Measurements from ENCODE around the gene PKP2. TPM values are rescaled to one million over a fixed set of nuclear protein-coding genes. Genes with fewer than 3 reads are reported as not detected.
A peak's percentile ranks its signal among the peaks of the same experiment; 100 is the strongest.
"Not testable (repeated sequence)": the region's sequence is repeated elsewhere in the genome, so short reads cannot be mapped to it uniquely, and the experiment has no call there.

PKP2 gene
- total RNA-seq, 2 experiments from 2014 or later: 0.13 to 0.23 TPM

DNA sequence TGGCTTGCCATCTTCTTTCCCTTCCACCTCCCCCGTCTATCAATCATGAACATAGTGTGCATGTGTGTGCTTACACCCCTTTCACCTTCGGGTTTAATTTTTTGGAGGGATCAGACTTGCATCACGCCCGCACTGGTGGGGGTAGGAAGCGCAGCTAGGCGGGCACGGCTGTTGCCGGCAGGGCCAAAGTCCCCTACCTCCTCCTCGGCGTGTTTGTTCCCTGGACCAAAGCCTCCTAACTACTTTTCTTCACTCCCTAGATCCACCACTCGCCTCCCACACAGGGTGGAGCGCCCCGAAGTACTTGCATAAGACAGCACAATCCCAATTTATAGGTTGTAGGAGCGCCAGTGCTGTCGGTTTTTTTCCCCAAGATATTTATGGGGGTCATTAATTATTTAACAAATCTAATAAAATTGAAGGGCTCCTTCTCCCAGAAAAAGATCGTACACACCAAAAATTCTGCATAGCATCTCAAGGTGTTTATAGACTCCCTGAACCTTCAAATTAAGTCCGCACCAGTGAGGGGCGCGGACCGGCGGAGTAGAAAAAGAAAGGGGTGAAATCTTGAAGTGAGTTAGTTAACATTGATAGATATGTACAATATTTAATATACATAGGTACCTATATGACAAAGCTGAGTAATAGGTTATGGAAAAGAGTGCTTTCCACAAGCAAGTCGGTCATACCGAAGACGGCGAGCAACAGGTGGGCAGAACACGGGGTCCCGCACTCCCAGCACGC is 717 bp downstream of the PKP2 start:
- intact Hi-C loops (cut with micrococcal nuclease): no loop called here
- H3K27me3 Mint-ChIP-seq: peaks cover 50% of the 10 kb centered on the region
- CTCF ChIA-PET: interaction anchor here (1.1 to 1.7 kb wide), 2 partner anchors 13 to 139 kb away, joined by 3 to 4 read pairs; no protein-coding TSS in a partner anchor
- peaks cover 11% of the 10 kb centered on the region for H3K4me1 Mint-ChIP-seq (ENCODE audit: low read depth)
- H3K36me3 Mint-ChIP-seq (ENCODE audit: low read depth): no peaks in the 10 kb centered on the region
- H3K4me3 Mint-ChIP-seq: peak overlapping the region; percentile 53
- POLR2A ChIA-PET: no interaction called here
- ATAC-seq (peak; percentile 24), DNase-seq (peak; percentile 9)
- H3K27ac Mint-ChIP-seq: no peak overlapping the region
- H3K9me3 Mint-ChIP-seq: no peaks in the 10 kb centered on the region
- TF ChIP-seq, protein P1, sequence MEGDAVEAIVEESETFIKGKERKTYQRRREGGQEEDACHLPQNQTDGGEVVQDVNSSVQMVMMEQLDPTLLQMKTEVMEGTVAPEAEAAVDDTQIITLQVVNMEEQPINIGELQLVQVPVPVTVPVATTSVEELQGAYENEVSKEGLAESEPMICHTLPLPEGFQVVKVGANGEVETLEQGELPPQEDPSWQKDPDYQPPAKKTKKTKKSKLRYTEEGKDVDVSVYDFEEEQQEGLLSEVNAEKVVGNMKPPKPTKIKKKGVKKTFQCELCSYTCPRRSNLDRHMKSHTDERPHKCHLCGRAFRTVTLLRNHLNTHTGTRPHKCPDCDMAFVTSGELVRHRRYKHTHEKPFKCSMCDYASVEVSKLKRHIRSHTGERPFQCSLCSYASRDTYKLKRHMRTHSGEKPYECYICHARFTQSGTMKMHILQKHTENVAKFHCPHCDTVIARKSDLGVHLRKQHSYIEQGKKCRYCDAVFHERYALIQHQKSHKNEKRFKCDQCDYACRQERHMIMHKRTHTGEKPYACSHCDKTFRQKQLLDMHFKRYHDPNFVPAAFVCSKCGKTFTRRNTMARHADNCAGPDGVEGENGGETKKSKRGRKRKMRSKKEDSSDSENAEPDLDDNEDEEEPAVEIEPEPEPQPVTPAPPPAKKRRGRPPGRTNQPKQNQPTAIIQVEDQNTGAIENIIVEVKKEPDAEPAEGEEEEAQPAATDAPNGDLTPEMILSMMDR (IDR thresholded peaks at IDR 0.05): no peak

DNA sequence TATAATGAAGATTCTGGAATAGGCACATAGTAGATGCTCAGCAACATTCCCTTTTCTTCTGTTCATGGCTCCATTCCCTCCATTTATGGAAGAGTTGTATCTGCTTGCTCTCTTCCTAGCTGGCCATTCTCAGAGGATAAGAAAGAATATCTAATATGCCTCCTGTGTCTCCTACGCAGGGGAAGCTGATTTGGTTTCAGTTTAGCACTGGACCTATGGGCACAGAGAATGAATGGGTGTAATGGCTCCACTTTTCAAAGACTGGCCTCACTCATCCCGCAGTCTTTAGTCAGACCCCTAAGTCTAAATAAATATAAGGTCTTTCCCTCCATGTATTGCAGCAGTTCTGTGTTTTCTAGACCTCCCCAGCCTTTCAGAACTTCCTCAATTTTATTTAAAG is 2.0 kb downstream of the PKP2 start:
- DNase-seq: no peak
- ChIA-PET CTCF (interaction anchor here (0.9 to 1.7 kb wide), 2 partner anchors 12 to 139 kb away, joined by 3 to 4 read pairs; partner anchors contain the start of gene YARS2), POLR2A (no interaction called here)
- peaks cover 11% of the 10 kb centered on the region for H3K4me1 Mint-ChIP-seq (ENCODE audit: low read depth)
- ATAC-seq: no peak
- peaks cover 46% of the 10 kb centered on the region for H3K27me3 Mint-ChIP-seq
- no peak overlapping the region for H3K4me3 Mint-ChIP-seq
- H3K27ac Mint-ChIP-seq: no peak overlapping the region
- no peaks in the 10 kb centered on the region for H3K9me3 Mint-ChIP-seq
- intact Hi-C loops (cut with micrococcal nuclease): no loop called here
- no peaks in the 10 kb centered on the region for H3K36me3 Mint-ChIP-seq (ENCODE audit: low read depth)
- TF ChIP-seq, protein P1 (IDR thresholded peaks at IDR 0.05): no peak

DNA sequence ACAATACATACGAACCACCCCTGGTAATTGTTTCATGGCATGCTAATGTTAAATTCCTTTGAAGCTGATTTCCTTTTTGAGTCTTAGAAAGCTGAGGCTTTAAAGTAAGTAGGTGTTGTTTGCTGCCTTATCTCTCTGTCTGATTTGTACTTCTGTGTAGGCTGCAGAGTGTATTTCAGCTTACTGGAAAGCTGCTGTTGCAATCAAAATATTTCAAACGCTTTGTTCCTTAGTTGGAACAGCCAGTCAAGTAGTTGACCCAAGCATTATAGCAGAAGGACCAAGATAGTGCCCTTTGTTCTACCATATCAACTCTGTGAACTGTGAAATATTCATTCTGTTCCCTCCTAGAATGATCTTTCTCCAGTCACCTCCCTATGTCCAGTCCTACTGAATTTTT is 3.1 kb downstream of the PKP2 start:
- Mint-ChIP-seq H3K4me3 (no peak overlapping the region), H3K27me3 (peaks cover 46% of the 10 kb centered on the region), H3K4me1 (ENCODE audit: low read depth) (peaks cover 11% of the 10 kb centered on the region), H3K36me3 (ENCODE audit: low read depth) (no peaks in the 10 kb centered on the region), H3K27ac (no peak overlapping the region), H3K9me3 (no peaks in the 10 kb centered on the region)
- intact Hi-C loops (cut with micrococcal nuclease): no loop called here
- CTCF ChIA-PET: no interaction called here
- POLR2A ChIA-PET: interaction anchor here (0.6 to 1.0 kb wide), 2 partner anchors 130 to 1128 kb away, joined by 3 to 5 read pairs; no protein-coding TSS in a partner anchor
- DNase-seq (no peak), ATAC-seq (no peak)
- TF ChIP-seq, protein P1 (IDR thresholded peaks at IDR 0.05): no peak

DNA sequence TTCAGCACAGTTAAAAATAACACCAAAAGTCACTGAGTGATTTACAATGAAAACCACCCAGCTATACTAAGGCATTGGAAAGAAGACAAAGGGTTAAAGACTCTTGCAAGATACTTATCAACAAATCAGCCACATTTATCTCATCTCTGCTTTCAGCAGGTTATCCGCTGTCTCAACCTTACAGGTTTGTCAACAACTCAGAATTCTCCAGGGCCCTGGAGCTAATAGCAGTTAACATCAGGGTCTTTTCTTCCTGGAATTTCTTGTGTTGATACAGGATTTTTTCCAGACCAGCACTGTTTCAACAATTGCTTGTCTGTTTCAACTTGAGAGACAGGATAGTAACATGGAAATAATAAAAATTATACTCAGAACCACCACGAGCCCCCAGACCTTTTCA is 3.5 kb downstream of the PKP2 start:
- H3K27ac Mint-ChIP-seq: no peak overlapping the region
- H3K9me3 Mint-ChIP-seq: no peaks in the 10 kb centered on the region
- DNase-seq: no peak
- no peak for ATAC-seq
- ChIA-PET CTCF (no interaction called here), POLR2A (interaction anchor here (1.0 kb wide), 1 partner anchor 1129 kb away, joined by 5 read pairs; no protein-coding TSS in a partner anchor)
- H3K4me3 Mint-ChIP-seq: no peak overlapping the region
- peaks cover 11% of the 10 kb centered on the region for H3K4me1 Mint-ChIP-seq (ENCODE audit: low read depth)
- TF ChIP-seq, protein P1 (IDR thresholded peaks at IDR 0.05): no peak
- H3K36me3 Mint-ChIP-seq (ENCODE audit: low read depth): no peaks in the 10 kb centered on the region
- peaks cover 44% of the 10 kb centered on the region for H3K27me3 Mint-ChIP-seq
- intact Hi-C loops (cut with micrococcal nuclease): no loop called here

DNA sequence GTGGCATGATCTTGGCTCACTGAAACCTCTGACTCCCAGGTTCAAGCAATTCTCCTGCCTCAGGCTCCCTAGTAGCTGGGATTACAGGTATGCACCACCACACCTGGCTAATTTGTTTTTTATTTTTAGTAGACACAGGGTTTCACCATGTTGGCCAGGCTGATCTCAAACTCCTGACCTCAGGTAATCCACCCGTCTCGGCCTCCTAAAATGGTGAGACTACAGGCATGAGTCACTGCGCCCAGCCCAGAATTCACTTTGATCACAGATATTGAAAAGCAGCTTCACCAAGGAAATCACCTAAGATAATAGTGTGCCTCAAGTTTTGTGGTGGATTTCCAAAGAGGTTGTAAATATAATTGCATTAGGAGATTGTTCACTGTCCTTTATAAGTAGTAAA is 4.2 kb downstream of the PKP2 start:
- ATAC-seq; H3K27ac Mint-ChIP-seq; intact Hi-C loops (cut with micrococcal nuclease); DNase-seq; H3K4me3 Mint-ChIP-seq; H3K36me3 Mint-ChIP-seq (ENCODE audit: low read depth); H3K9me3 Mint-ChIP-seq: not testable (repeated sequence)
- ChIA-PET POLR2A (interaction anchor here (1.0 kb wide), 1 partner anchor 1130 kb away, joined by 5 read pairs; no protein-coding TSS in a partner anchor), CTCF (interaction anchor here (1.0 kb wide), 1 partner anchor 13 kb away, joined by 3 read pairs; no protein-coding TSS in a partner anchor)
- peaks cover 11% of the 10 kb centered on the region for H3K4me1 Mint-ChIP-seq (ENCODE audit: low read depth)
- peaks cover 38% of the 10 kb centered on the region for H3K27me3 Mint-ChIP-seq

All from activated CD8-positive, alpha-beta T cell treated with anti-CD3 and anti-CD28 coated beads for 36 hours (primary cell).